Progenitor cell of endocrine pancreas (in vitro differentiated cells): ENCODE measurements around the gene C10orf71. TPM values are rescaled to one million over a fixed set of nuclear protein-coding genes. Genes with fewer than 3 reads are reported as not detected.

ENCODE experiments used
- DNase-seq: peaks from one replicate; pipeline ENCODE4 v3.0.0; 2021; ENCODE audit warnings: low spot score; ENCODE audit not compliant: unreplicated experiment
- H3K27ac Mint-ChIP-seq: 2 replicates; pipeline ENCODE4 v1.8.0; 2021; ENCODE audit warnings: mild to moderate bottlenecking, moderate library complexity, mixed read lengths
- H3K27me3 Mint-ChIP-seq: 2 replicates; pipeline ENCODE4 v1.8.0; 2021; ENCODE audit warnings: mixed read lengths
- H3K36me3 Mint-ChIP-seq: 2 replicates; pipeline ENCODE4 v1.8.0; 2022; ENCODE audit warnings: mixed read lengths; ENCODE audit not compliant: insufficient read depth
- H3K4me1 Mint-ChIP-seq: 2 replicates; pipeline ENCODE4 v1.8.0; 2021; ENCODE audit warnings: low read depth, mixed read lengths
- H3K4me3 Mint-ChIP-seq: 2 replicates; pipeline ENCODE4 v1.8.0; 2021; ENCODE audit warnings: low read depth, mild to moderate bottlenecking, moderate library complexity, mixed read lengths
- H3K9me3 Mint-ChIP-seq: 2 replicates; pipeline ENCODE4 v1.8.0; 2021; ENCODE audit warnings: low read depth, mixed read lengths
- total RNA-seq: library from RNA; stranded (reverse); gene quantifications from 2 replicates; pipeline ENCODE4 v1.2.1, GENCODE V29; 2021
- TF ChIP-seq, protein P1 (sequence below): fragments of 200-600 bp; sonication (generic); IDR thresholded peaks from one replicate; pipeline ENCODE4 v1.5.0; 2021; ENCODE audit warnings: antibody characterized with exemption, mild to moderate bottlenecking; ENCODE audit not compliant: unreplicated experiment

The C10orf71 gene
- total RNA-seq, 1 donor from 2014 or later, result not detected

DNA sequence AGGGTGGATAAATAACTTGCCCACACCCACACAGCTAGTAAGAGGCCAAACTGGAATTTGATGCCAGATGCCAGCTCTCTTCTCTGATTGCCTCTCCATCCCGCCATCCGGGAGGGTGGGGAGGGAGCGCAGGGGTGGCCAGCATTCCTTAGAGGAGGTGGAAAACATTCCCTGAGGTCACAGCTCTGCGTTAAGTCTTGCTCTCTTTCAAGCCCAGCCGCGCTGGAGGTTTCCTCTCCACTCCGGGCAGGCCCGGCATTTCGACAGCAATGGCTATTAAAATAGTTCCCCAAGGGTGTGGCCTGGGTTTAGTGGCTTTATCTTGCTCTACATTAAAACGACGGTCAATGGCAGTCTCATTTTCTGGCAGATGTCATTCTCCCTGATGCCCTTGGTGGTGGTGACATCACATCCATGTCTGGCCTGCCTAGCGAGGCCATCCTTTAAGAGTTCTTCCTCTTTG, 16.1 kb upstream of the C10orf71 start:
- peaks cover 2% of the 10 kb centered on the region for H3K4me1 Mint-ChIP-seq
- H3K27ac Mint-ChIP-seq, result no peak overlapping the region
- H3K4me3 Mint-ChIP-seq, result no peak overlapping the region
- peaks cover 2% of the 10 kb centered on the region for H3K9me3 Mint-ChIP-seq
- no peaks in the 10 kb centered on the region for H3K36me3 Mint-ChIP-seq
- peaks cover 18% of the 10 kb centered on the region for H3K27me3 Mint-ChIP-seq
- no peak for DNase-seq
- TF ChIP-seq, protein P1, sequence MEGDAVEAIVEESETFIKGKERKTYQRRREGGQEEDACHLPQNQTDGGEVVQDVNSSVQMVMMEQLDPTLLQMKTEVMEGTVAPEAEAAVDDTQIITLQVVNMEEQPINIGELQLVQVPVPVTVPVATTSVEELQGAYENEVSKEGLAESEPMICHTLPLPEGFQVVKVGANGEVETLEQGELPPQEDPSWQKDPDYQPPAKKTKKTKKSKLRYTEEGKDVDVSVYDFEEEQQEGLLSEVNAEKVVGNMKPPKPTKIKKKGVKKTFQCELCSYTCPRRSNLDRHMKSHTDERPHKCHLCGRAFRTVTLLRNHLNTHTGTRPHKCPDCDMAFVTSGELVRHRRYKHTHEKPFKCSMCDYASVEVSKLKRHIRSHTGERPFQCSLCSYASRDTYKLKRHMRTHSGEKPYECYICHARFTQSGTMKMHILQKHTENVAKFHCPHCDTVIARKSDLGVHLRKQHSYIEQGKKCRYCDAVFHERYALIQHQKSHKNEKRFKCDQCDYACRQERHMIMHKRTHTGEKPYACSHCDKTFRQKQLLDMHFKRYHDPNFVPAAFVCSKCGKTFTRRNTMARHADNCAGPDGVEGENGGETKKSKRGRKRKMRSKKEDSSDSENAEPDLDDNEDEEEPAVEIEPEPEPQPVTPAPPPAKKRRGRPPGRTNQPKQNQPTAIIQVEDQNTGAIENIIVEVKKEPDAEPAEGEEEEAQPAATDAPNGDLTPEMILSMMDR, result no peak

DNA sequence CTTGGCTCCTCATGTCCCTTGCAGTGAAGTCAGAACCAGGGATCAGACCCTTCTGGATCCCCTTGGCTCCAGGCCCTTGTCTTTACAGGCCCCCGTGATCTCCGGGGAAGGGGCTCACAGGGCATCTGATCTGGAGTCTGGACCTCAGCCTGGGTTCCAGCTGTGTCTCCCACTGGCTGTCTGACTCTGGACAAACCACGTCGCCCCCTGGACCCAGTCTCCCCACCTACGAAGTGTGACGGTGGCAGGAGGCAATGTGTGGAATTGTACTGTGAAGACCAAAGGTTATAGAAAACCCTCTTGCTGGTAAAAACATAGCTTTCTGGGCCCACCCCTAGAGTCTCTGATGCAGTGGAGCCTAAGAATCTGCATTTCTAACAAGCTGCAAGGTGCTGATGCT, 15.5 kb upstream of the C10orf71 start:
- peaks cover 17% of the 10 kb centered on the region for H3K27me3 Mint-ChIP-seq
- peaks cover 2% of the 10 kb centered on the region for H3K4me1 Mint-ChIP-seq
- H3K9me3 Mint-ChIP-seq, result peaks cover 2% of the 10 kb centered on the region
- no peaks in the 10 kb centered on the region for H3K36me3 Mint-ChIP-seq
- DNase-seq, result no peak
- H3K4me3 Mint-ChIP-seq, result no peak overlapping the region
- no peak overlapping the region for H3K27ac Mint-ChIP-seq
- TF ChIP-seq, protein P1, result no peak

DNA sequence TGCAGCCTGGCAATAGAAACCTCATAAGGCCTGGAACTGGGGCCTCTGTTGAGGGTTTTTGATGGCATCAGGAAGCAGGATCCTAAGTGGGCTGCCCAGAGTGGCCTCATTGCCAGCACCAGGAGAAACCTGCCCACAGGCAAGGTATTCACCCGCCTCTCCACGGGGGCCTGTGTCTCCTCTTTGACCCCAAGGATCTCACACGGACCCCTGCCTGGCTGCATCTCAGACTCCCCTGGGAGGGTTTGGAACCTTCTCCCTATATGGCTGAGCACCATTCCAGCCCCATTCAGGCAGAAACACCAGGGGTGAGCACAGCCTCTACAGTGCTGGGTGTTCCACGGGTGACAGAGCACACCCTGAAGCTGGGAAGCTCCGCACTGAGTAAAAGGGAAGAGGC, 14.6 kb upstream of the C10orf71 start:
- Mint-ChIP-seq H3K4me3 (no peak overlapping the region), H3K27me3 (peaks cover 13% of the 10 kb centered on the region), H3K27ac (no peak overlapping the region), H3K36me3 (no peaks in the 10 kb centered on the region), H3K4me1 (peaks cover 2% of the 10 kb centered on the region), H3K9me3 (peaks cover 2% of the 10 kb centered on the region)
- no peak for DNase-seq
- TF ChIP-seq, protein P1, result no peak

DNA sequence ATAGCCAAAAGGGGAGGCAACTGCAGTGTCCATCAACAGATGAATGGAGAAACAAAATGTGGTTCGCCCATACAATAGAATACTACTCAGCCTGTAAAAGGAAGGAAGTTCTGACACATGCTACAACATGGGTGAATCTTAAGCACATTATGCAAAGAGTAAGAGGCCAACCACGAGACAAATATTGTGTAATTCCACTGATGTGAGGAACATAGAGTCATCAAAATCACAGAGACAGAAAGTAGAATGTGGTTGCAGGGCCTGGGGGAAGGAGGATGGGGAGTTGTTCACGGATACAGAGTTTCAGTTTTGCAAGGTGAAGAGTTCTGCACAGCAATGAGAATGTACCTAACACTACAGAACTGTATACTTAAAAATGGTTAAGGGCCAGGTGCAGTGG, 13.7 kb upstream of the C10orf71 start:
- H3K27ac Mint-ChIP-seq, result no peak overlapping the region
- no peaks in the 10 kb centered on the region for H3K36me3 Mint-ChIP-seq
- TF ChIP-seq, protein P1, result no peak
- peaks cover 9% of the 10 kb centered on the region for H3K27me3 Mint-ChIP-seq
- no peak overlapping the region for H3K4me3 Mint-ChIP-seq
- no peak for DNase-seq
- H3K4me1 Mint-ChIP-seq, result peaks cover 2% of the 10 kb centered on the region
- peaks cover 2% of the 10 kb centered on the region for H3K9me3 Mint-ChIP-seq

DNA sequence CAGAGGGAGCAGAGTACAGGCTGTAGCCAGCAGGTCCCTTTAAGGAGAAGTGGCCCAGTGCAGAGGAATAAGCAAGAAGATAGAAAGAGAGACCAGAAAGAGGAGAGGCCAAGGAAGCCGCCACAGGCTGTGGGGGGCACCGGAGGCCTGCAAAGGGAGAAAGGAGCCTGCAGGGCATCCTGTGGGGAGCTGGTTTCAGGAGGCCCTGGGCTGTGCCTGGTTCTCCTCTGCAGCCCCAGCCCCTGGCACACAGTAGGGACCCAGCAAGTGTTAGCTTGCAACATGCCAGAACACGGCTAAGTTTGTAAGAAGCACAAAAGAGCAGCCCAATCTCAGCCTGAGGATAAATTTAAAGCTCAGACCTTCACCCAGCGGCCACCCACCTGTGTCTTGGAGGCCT, 12.3 kb upstream of the C10orf71 start:
- TF ChIP-seq, protein P1, result no peak
- no peak for DNase-seq
- no peaks in the 10 kb centered on the region for H3K36me3 Mint-ChIP-seq
- H3K27ac Mint-ChIP-seq, result no peak overlapping the region
- H3K27me3 Mint-ChIP-seq, result peaks cover 6% of the 10 kb centered on the region
- H3K4me3 Mint-ChIP-seq, result no peak overlapping the region
- peaks cover 2% of the 10 kb centered on the region for H3K9me3 Mint-ChIP-seq
- H3K4me1 Mint-ChIP-seq, result peaks cover 2% of the 10 kb centered on the region
